ENCODE results near the gene C17orf78. TPM values are rescaled to one million over a fixed set of nuclear protein-coding genes. Genes with fewer than 3 reads are reported as not detected.

Gene C17orf78
- total RNA-seq, 2 experiments from 2014 or later: not detected

- CTCF ChIA-PET: interaction anchor here (0.9 to 1.0 kb wide), 3 partner anchors 13 to 51 kb away, joined by 4 read pairs; no protein-coding TSS in a partner anchor
- Mint-ChIP-seq H3K9me3 (no peaks in the 10 kb centered on the region), H3K27me3 (ENCODE audit: low read depth) (no peaks in the 10 kb centered on the region), H3K4me1 (ENCODE audit: low read depth) (peaks cover 21% of the 10 kb centered on the region), H3K4me3 (peak overlapping the region; percentile 69), H3K27ac (peak overlapping the region; percentile 76), H3K36me3 (ENCODE audit: low read depth) (peaks cover 3% of the 10 kb centered on the region)
- intact Hi-C loops (cut with micrococcal nuclease): loop anchor here (1.0 to 5.0 kb wide), 5 partner anchors 47 to 757 kb away; partner anchors contain the start of genes ACACA, MRM1, SYNRG and TADA2A
- DNase-seq: no peak
Observed at GRCh38 chr17:37359682-37360188, 16.1 kb upstream of the C17orf78 start.

DNA sequence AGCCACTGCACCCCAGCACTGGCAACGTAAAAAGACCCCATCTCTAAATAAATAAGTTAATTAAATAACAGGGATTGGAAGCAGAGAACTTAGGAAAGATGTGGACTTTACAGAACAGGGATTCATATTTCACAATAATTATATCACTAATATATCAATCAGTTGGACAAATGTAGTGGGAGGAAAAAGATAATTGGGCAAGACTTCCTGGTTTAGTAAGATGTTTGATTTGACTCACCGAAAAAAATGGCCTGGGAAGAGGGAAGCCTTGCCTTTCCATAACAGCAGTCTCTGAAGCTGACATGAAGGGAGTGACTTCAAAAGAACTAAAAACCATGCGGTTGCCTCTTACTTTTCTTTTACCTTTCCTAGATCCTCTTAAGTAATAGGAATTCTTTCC, 15.2 kb upstream of the C17orf78 start:
- intact Hi-C loops (cut with micrococcal nuclease): no loop called here
- no peaks in the 10 kb centered on the region for H3K27me3 Mint-ChIP-seq (ENCODE audit: low read depth)
- H3K4me3 Mint-ChIP-seq: no peak overlapping the region
- H3K36me3 Mint-ChIP-seq (ENCODE audit: low read depth): peaks cover 3% of the 10 kb centered on the region
- peaks cover 21% of the 10 kb centered on the region for H3K4me1 Mint-ChIP-seq (ENCODE audit: low read depth)
- CTCF ChIA-PET: interaction anchor here (1.4 kb wide), 1 partner anchor 13 kb away, joined by 8 read pairs; no protein-coding TSS in a partner anchor
- no peak for DNase-seq
- H3K27ac Mint-ChIP-seq: no peak overlapping the region
- H3K9me3 Mint-ChIP-seq: no peaks in the 10 kb centered on the region

DNA sequence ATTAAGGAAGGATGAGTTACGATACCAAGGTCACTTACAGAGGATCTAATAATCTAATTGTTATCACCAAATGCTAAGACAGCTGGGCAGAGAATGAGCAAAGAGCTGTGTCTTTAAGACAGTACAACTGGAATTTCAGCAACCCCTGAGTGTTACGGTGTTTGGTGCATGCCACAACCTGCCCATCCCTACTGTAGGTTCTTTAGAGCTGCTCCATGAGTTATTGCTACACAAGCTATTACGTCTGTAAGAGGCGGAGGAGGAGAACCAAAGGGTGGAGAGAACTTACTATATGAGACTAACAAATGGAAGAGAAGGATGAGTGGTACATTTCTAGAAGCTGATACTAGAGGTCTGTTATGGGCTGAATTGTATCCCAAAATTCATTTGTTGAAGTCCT, 14.2 kb upstream of the C17orf78 start:
- no peak for DNase-seq
- intact Hi-C loops (cut with micrococcal nuclease): no loop called here
- Mint-ChIP-seq H3K27ac (no peak overlapping the region), H3K27me3 (ENCODE audit: low read depth) (no peaks in the 10 kb centered on the region), H3K9me3 (no peaks in the 10 kb centered on the region), H3K4me1 (ENCODE audit: low read depth) (peaks cover 19% of the 10 kb centered on the region), H3K4me3 (no peak overlapping the region), H3K36me3 (ENCODE audit: low read depth) (peaks cover 3% of the 10 kb centered on the region)
- CTCF ChIA-PET: interaction anchor here (0.8 to 1.4 kb wide), 2 partner anchors 12 to 37 kb away, joined by 3 to 8 read pairs; no protein-coding TSS in a partner anchor

GRCh38 chr17:37365589-37365988, 10.2 kb upstream of the C17orf78 start:
- Mint-ChIP-seq H3K9me3 (no peaks in the 10 kb centered on the region), H3K4me1 (ENCODE audit: low read depth) (no peaks in the 10 kb centered on the region), H3K27me3 (ENCODE audit: low read depth) (no peaks in the 10 kb centered on the region), H3K4me3 (no peak overlapping the region), H3K36me3 (ENCODE audit: low read depth) (no peaks in the 10 kb centered on the region), H3K27ac (no peak overlapping the region)
- CTCF ChIA-PET: interaction anchor here (1.0 kb wide), 1 partner anchor 8 kb away, joined by 4 read pairs; no protein-coding TSS in a partner anchor
- intact Hi-C loops (cut with micrococcal nuclease): no loop called here
- no peak for DNase-seq

DNA sequence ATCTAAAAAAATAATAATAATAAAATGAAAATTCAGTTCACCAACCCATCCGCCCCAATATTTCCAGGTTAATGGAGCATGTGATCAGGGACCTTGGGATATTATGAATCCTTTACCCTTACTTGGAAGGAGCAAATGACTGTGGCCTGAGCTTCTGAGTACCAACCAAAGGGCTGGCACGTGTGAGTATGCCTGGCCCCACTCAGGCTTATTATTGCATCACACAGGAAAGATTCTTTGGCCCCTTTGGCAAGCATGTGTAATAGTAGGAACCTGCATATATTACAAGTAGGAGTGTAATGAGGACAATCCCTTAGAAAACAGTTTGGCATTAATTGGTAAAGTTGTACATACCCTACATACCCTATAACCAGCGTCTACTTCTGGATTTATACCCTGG, 7.2 kb upstream of the C17orf78 start:
- DNase-seq: no peak
- peaks cover 6% of the 10 kb centered on the region for H3K4me1 Mint-ChIP-seq (ENCODE audit: low read depth)
- no peak overlapping the region for H3K4me3 Mint-ChIP-seq
- intact Hi-C loops (cut with micrococcal nuclease): no loop called here
- H3K27ac Mint-ChIP-seq: no peak overlapping the region
- no peaks in the 10 kb centered on the region for H3K36me3 Mint-ChIP-seq (ENCODE audit: low read depth)
- H3K27me3 Mint-ChIP-seq (ENCODE audit: low read depth): no peaks in the 10 kb centered on the region
- no peaks in the 10 kb centered on the region for H3K9me3 Mint-ChIP-seq
- CTCF ChIA-PET: no interaction called here

DNA sequence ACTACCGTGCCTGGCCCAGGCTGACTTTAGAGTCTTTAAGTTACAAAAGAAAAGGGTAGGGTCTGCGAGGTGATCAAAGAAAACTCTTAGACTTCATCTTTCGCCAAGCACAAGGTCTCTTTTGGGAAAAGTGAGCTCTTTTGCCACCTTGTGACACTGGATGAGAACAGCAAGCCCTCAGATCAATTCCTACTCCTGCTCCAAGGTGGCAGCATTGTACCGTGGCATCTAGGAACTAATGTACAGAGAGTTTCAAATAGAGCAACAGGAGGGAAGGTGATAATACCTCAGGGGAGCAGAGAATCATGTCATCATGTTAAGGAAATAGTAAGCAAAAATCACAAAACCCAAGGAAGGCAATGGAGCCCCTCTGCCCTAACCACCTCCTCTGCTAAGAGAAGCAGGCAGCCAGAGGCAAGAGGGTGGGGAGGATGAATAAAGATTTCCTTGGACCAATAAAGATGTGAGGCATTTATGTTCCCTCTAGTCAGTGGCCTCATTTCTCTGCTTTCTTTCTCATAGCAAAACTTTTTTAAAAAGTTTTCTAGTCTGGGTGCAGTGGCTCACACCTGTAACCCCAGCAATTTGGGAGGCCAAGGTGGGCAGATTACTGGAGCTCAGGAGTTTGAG, 2.1 kb upstream of the C17orf78 start:
- no peak overlapping the region for H3K27ac Mint-ChIP-seq
- CTCF ChIA-PET: interaction anchor here (0.6 to 3.5 kb wide), 44 partner anchors 8 to 770 kb away, joined by 3 to 64 read pairs (median 4); partner anchors contain the start of gene SYNRG

GRCh38 chr17:37382056-37382455, 6.3 kb downstream of the C17orf78 start:
- CTCF ChIA-PET: interaction anchor here (1.4 to 1.8 kb wide), 2 partner anchors 8 to 16 kb away, joined by 5 to 16 read pairs; no protein-coding TSS in a partner anchor
- H3K27me3 Mint-ChIP-seq (ENCODE audit: low read depth): no peaks in the 10 kb centered on the region
- no peaks in the 10 kb centered on the region for H3K36me3 Mint-ChIP-seq (ENCODE audit: low read depth)

More for the DNA sequence above, 2.1 kb upstream of the C17orf78 start:
- DNase-seq: peak; percentile 89
- intact Hi-C loops (cut with micrococcal nuclease): loop anchor here (1.0 kb wide), 7 partner anchors 24 to 744 kb away; partner anchors contain the start of gene SYNRG
- Mint-ChIP-seq H3K27me3 (ENCODE audit: low read depth) (no peaks in the 10 kb centered on the region), H3K4me3 (no peak overlapping the region), H3K4me1 (ENCODE audit: low read depth) (peaks cover 7% of the 10 kb centered on the region), H3K36me3 (ENCODE audit: low read depth) (no peaks in the 10 kb centered on the region), H3K9me3 (no peaks in the 10 kb centered on the region)

DNA sequence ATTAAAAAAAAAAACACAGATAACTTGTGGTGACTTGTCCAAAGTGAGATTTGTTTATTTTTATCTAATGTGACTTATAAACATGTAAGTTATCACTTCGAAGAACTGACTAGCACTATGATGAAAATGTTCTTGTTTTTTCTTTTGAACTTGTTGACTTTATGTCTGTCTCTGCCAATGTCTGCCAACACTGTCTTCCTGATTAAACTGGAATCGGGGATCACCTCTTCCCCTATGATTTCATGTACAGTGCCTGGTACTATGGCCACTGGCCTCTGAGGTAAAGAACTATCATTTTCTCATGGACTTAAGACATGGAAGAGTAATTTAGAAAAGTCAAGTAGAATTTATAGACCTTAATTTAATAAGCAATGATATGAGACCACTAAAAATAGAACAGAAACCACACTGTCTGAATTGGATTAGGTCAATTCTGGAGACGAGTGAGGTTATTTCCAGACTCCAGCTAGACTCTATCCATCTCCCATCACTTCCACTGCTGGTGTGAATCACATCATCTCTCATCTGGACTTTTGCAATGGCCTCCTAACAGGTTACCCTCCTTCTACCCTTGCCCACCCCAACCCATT, 8.9 kb downstream of the C17orf78 start:
- Mint-ChIP-seq H3K27me3 (ENCODE audit: low read depth) (no peaks in the 10 kb centered on the region), H3K36me3 (ENCODE audit: low read depth) (no peaks in the 10 kb centered on the region), H3K4me1 (ENCODE audit: low read depth) (no peaks in the 10 kb centered on the region), H3K27ac (no peak overlapping the region), H3K4me3 (no peak overlapping the region), H3K9me3 (no peaks in the 10 kb centered on the region)
- CTCF ChIA-PET: no interaction called here
- no peak for DNase-seq
- intact Hi-C loops (cut with micrococcal nuclease): no loop called here

More at GRCh38 chr17:37382056-37382455, 6.3 kb downstream of the C17orf78 start:
- DNase-seq: no peak
- no peak overlapping the region for H3K27ac Mint-ChIP-seq
- intact Hi-C loops (cut with micrococcal nuclease): no loop called here
- H3K4me1 Mint-ChIP-seq (ENCODE audit: low read depth): no peaks in the 10 kb centered on the region
- H3K9me3 Mint-ChIP-seq: no peaks in the 10 kb centered on the region
- no peak overlapping the region for H3K4me3 Mint-ChIP-seq

DNA sequence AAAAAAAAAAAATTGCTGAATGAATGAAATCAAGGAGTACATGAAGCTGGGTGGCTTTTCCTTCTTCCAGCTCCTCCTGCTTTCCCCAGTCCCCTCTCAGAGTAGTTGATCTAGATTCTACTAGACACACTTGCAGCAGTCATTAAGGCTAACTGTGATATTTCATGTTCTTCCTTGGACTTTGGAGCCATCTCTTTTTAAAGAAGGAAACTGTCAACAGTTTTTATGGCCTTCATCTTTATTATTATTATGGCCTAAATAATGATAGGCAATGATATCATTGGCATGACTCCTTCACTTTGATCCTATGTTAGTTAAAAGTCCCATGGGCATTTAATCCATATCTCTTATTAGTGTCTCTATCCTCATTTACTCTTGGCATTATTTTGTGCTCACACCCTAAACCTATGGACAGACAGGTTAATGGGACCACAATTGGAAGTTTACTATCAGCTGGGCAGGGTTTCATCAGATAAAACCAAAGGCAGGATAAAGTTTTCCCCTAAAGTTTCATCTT, 9.7 kb downstream of the C17orf78 start:
- no peaks in the 10 kb centered on the region for H3K9me3 Mint-ChIP-seq
- CTCF ChIA-PET: interaction anchor here (1.3 kb wide), 1 partner anchor 12 kb away, joined by 3 read pairs; no protein-coding TSS in a partner anchor

DNA sequence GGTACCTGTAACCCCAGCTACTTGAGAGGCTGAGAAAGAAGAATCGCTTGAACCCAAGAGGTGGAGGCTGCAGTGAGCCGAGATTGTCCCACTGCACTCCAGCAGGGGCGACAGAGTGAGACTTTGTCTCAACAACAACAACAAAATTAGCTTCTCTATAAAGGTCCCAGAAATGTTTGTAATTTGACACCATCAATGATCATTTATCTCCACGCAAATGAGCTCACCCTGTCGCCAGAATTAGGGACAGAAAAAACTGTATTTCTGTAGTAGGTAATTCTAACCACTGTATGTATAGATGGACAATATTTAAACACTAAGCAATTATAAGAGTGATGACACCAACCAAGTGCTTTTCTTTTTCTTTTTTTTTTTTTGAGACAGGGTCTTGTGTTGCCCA, 10.7 kb downstream of the C17orf78 start:
- DNase-seq: no peak
- Mint-ChIP-seq H3K9me3 (no peaks in the 10 kb centered on the region), H3K36me3 (ENCODE audit: low read depth) (no peaks in the 10 kb centered on the region), H3K27ac (no peak overlapping the region), H3K4me1 (ENCODE audit: low read depth) (peaks cover 3% of the 10 kb centered on the region), H3K4me3 (no peak overlapping the region), H3K27me3 (ENCODE audit: low read depth) (no peaks in the 10 kb centered on the region)
- CTCF ChIA-PET: interaction anchor here (0.6 to 1.3 kb wide), 3 partner anchors 10 to 38 kb away, joined by 3 to 4 read pairs (median 3); no protein-coding TSS in a partner anchor
- intact Hi-C loops (cut with micrococcal nuclease): no loop called here

More for the DNA sequence above, 9.7 kb downstream of the C17orf78 start:
- intact Hi-C loops (cut with micrococcal nuclease): no loop called here
- no peak overlapping the region for H3K4me3 Mint-ChIP-seq
- H3K27ac Mint-ChIP-seq: no peak overlapping the region
- no peaks in the 10 kb centered on the region for H3K4me1 Mint-ChIP-seq (ENCODE audit: low read depth)
- no peaks in the 10 kb centered on the region for H3K27me3 Mint-ChIP-seq (ENCODE audit: low read depth)
- no peaks in the 10 kb centered on the region for H3K36me3 Mint-ChIP-seq (ENCODE audit: low read depth)
- DNase-seq: no peak

- DNase-seq: no peak
- no peaks in the 10 kb centered on the region for H3K36me3 Mint-ChIP-seq (ENCODE audit: low read depth)
- peaks cover 17% of the 10 kb centered on the region for H3K4me1 Mint-ChIP-seq (ENCODE audit: low read depth)
- no peak overlapping the region for H3K27ac Mint-ChIP-seq
- no peaks in the 10 kb centered on the region for H3K27me3 Mint-ChIP-seq (ENCODE audit: low read depth)
- CTCF ChIA-PET: interaction anchor here (0.7 to 1.2 kb wide), 4 partner anchors 9 to 15 kb away, joined by 3 to 4 read pairs (median 3); no protein-coding TSS in a partner anchor
- intact Hi-C loops (cut with micrococcal nuclease): no loop called here
- no peak overlapping the region for H3K4me3 Mint-ChIP-seq
- no peaks in the 10 kb centered on the region for H3K9me3 Mint-ChIP-seq
Observed at GRCh38 chr17:37388266-37388665, 12.5 kb downstream of the C17orf78 start.

GRCh38 chr17:37389160-37389559, 13.4 kb downstream of the C17orf78 start:
- no peak for DNase-seq
- peaks cover 17% of the 10 kb centered on the region for H3K4me1 Mint-ChIP-seq (ENCODE audit: low read depth)
- intact Hi-C loops (cut with micrococcal nuclease): no loop called here
- no peaks in the 10 kb centered on the region for H3K9me3 Mint-ChIP-seq
- H3K36me3 Mint-ChIP-seq (ENCODE audit: low read depth): no peaks in the 10 kb centered on the region
- H3K27ac Mint-ChIP-seq: no peak overlapping the region
- no peaks in the 10 kb centered on the region for H3K27me3 Mint-ChIP-seq (ENCODE audit: low read depth)
- no peak overlapping the region for H3K4me3 Mint-ChIP-seq
- CTCF ChIA-PET: no interaction called here
